GM12878 (cell line): ENCODE measurements around the gene PKP4. TPM values are rescaled to one million over a fixed set of nuclear protein-coding genes. Genes with fewer than 3 reads are reported as not detected.

Experiments
- ATAC-seq: fragments of 200-7000 bp; cut with Tn5 transposase; 3 replicates; pipeline ENCODE4 v1.9.1; 2020; ENCODE audit warnings: mild to moderate bottlenecking, moderate library complexity
- BruUV-seq: library from RNA; stranded (reverse); fragments of 400-500 nt; replicated peaks from 2 replicates; lab custom pipeline; 2021; lab: Mats Ljungman, UMichigan
- CTCF ChIA-PET: fragments of 300-600 bp; sonication (Branson Sonifier 250); formaldehyde crosslinking; extraction: SDS; loops from one replicate; lab custom pipeline; 2021; ENCODE audit warnings: inconsistent platforms; lab: Yijun Ruan, JAX
- POLR2A ChIA-PET: fragments of 350-600 bp; formaldehyde crosslinking; extraction: SDS; loops from one replicate; lab custom pipeline; 2021; ENCODE audit warnings: inconsistent platforms; lab: Charles Lee
- RAD21 ChIA-PET: fragments of 300-600 bp; sonication (Branson Sonifier 250); formaldehyde crosslinking; loops from one replicate; lab custom pipeline; 2023; ENCODE audit warnings: antibody characterized with exemption; ENCODE audit not compliant: unreplicated experiment; lab: Charles Lee
- SMC1A ChIA-PET: fragments of 300-600 bp; sonication (Branson Sonifier 250); formaldehyde crosslinking; loops from one replicate; lab custom pipeline; 2023; ENCODE audit not compliant: unreplicated experiment, uncharacterized antibody; lab: Charles Lee
- DNase-seq: peaks from one replicate; pipeline ENCODE4 v3.0.0-alpha.2; 2011; ENCODE audit warnings: low read depth, low spot score
- FAIRE-seq: peaks from 3 replicates; lab custom pipeline; 2011; peaks lifted over from hg19 to GRCh38; lab: Jason Lieb, UNC
- H2AFZ ChIP-seq: 2 replicates; pipeline ENCODE4 v1.6.0; 2011; ENCODE audit warnings: low read depth, low read length, control low read depth; ENCODE audit not compliant: control insufficient read depth
- H3K27ac ChIP-seq: 2 replicates; pipeline ENCODE4 v1.5.1; 2011; ENCODE audit warnings: control low read depth; ENCODE audit not compliant: control insufficient read depth, insufficient read depth
- H3K27me3 ChIP-seq, 2 experiments: replicated peaks in 1 of 2; 2 replicates each; pipeline versions ENCODE4 v1.6.0 to v1.6.1; 2011; ENCODE audit warnings: low read length in 1 of 2; ENCODE audit not compliant: control insufficient read depth in 2 of 2, insufficient read depth in 2 of 2
- H3K36me3 ChIP-seq, 2 experiments: 2 replicates each; pipeline ENCODE4 v1.5.1; 2011; ENCODE audit warnings: low read length in 1 of 2; ENCODE audit not compliant: control insufficient read depth in 2 of 2, insufficient read depth in 2 of 2
- H3K4me1 ChIP-seq: 2 replicates; pipeline ENCODE4 v1.6.1; 2011; ENCODE audit warnings: mild to moderate bottlenecking, low read length, moderate library complexity, mixed read lengths; ENCODE audit not compliant: control insufficient read depth, insufficient read depth
- H3K4me2 ChIP-seq: 2 replicates; pipeline ENCODE4 v1.6.0; 2011; ENCODE audit warnings: control low read depth; ENCODE audit not compliant: control insufficient read depth, insufficient read depth
- H3K4me3 ChIP-seq: fragments of 200-600 bp; sonication (generic); 2 replicates; pipeline ENCODE4 v1.5.1; 2016
- H3K79me2 ChIP-seq: 2 replicates; pipeline ENCODE4 v1.6.0; 2011; ENCODE audit warnings: low read length; ENCODE audit not compliant: control insufficient read depth, insufficient read depth
- H3K9ac ChIP-seq: 2 replicates; pipeline ENCODE4 v1.8.0; 2011; ENCODE audit warnings: low read length, control low read depth, mixed read lengths; ENCODE audit not compliant: control insufficient read depth, insufficient read depth
- H3K9me3 ChIP-seq: replicated peaks from 3 replicates; pipeline ENCODE4 v1.5.1; 2011; ENCODE audit warnings: mild to moderate bottlenecking, low read length; ENCODE audit not compliant: control insufficient read depth, insufficient read depth
- H4K20me1 ChIP-seq: 2 replicates; pipeline ENCODE4 v1.6.0; 2011; ENCODE audit not compliant: control insufficient read depth, insufficient read depth
- BRCA1 ChIP-seq: IDR thresholded peaks from 2 replicates; pipeline ENCODE4 v1.6.1; 2011; ENCODE audit warnings: low read depth, low read length, improper control_type of control experiment
- CEBPZ ChIP-seq: fragments of 150-350 bp; IDR thresholded peaks from 2 replicates; pipeline ENCODE4 v1.6.1; 2016; ENCODE audit warnings: low read depth, low read length
- CHD2 ChIP-seq: IDR thresholded peaks from 2 replicates; pipeline ENCODE4 v1.6.1; 2011; ENCODE audit warnings: low read depth, low read length, improper control_type of control experiment, borderline replicate concordance
- IRF4 ChIP-seq: IDR thresholded peaks from 2 replicates; pipeline ENCODE4 v1.6.1; 2011; ENCODE audit warnings: low read depth, low read length
- POLR2A ChIP-seq: IDR thresholded peaks from 2 replicates; pipeline ENCODE4 v1.6.1; 2011; ENCODE audit warnings: low read depth, mild to moderate bottlenecking, low read length
- RELB ChIP-seq: fragments of 450-650 bp; IDR thresholded peaks from 2 replicates; pipeline ENCODE4 v1.6.1; 2017; ENCODE audit warnings: low read depth, mild to moderate bottlenecking, moderate library complexity
- SMC3 ChIP-seq: IDR thresholded peaks from 2 replicates; pipeline ENCODE4 v1.6.1; 2011; ENCODE audit warnings: low read length, improper control_type of control experiment, borderline replicate concordance
- WGBS: methylation state at CpG from one replicate; pipeline ENCODE4 v1.1.6; 2016; ENCODE audit warnings: low lambda C conversion rate; ENCODE audit not compliant: insufficient replicate concordance, insufficient coverage; ENCODE audit errors: missing lambda C conversion rate; 5-methylcytosine and 5-hydroxymethylcytosine counted together
- in situ Hi-C: fragments of 300-500 bp; cut with MboI; formaldehyde crosslinking; loops from 9 replicates; pipeline ENCODE4 v1.14.3; 2018; ENCODE audit warnings: mixed read lengths
- intact Hi-C: fragments of 100-400 bp; cut with micrococcal nuclease; formaldehyde crosslinking; loops from one replicate; pipeline ENCODE4 v1.14.2; 2022; ENCODE audit not compliant: unreplicated experiment
- polyA plus RNA-seq, 11 experiments: library from polyadenylated mRNA; depleted of rRNA in 4 of 11; unstranded in 6 of 11; stranded (reverse) in 5 of 11; fragments of >200 nt; fragmentation: Nextera tagmentation in 4 of 11; fragmentation: Illumina TruSeq in 1 of 11; extraction: Ambion mirVana in 4 of 11; extraction: Trizol in 1 of 11; gene quantifications; 1 replicate in 1 of 11; 2 replicates in 10 of 11; pipeline versions ENCODE4 v1.2.1 to v1.2.3, GENCODE V29; 2011 to 2016; ENCODE audit warnings: inconsistent platforms in 2 of 11, missing spikeins in 2 of 11, low read depth in 1 of 11
- total RNA-seq, 4 experiments: library from RNA; depleted of rRNA in 3 of 4; stranded (reverse); fragments of >200 nt in 3 of 4; fragmentation: Illumina TruSeq in 1 of 4; extraction: Trizol in 1 of 4; gene quantifications; 2 replicates each; pipeline versions ENCODE4 v1.2.1 to v1.2.3, GENCODE V29; 2013 to 2021

PKP4 gene
- total and polyA plus RNA-seq, 10 of the 15 experiments (the other 5 are each of a cell fraction or from before 2014, with no cell fraction given): 4.8 to 35.8 (median 17.7) TPM

DNA sequence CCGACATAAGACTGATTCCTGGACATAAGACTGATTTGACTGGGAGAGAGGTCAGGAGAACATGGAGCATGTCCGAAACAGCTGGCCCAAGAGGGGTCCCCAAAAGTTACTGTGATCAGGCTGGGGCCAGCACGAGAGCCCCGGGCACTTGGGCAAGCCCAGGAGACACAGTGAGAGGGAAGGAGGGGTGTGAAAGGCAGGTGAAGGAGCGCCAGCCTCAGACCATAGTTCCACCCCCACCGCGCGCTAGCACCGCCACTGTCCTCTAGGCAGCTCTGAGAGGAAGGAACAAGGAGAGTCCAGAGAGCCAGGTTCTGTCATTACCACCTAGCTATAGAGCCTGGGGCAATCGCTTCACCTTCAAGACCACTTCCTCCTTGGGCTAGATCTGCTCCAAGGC, 260.2 kb downstream of the PKP4 start:
- RAD21 ChIA-PET: no interaction called here
- H3K4me2 ChIP-seq: no peak overlapping the region
- intact Hi-C loops (no loop called here), in situ Hi-C loops (no loop called here)
- no peaks in the 10 kb centered on the region; the same call in 2 of the 3 replicates for H3K9me3 ChIP-seq
- DNase-seq (no peak), ATAC-seq (no peak), FAIRE-seq (no peak)
- no peaks in the 10 kb centered on the region for H3K79me2 ChIP-seq
- H3K9ac ChIP-seq: no peak overlapping the region
- POLR2A ChIA-PET: no interaction called here
- no peaks in the 10 kb centered on the region for H3K4me1 ChIP-seq
- no peaks in the 10 kb centered on the region for H4K20me1 ChIP-seq
- no peak overlapping the region for H3K27ac ChIP-seq
- WGBS: 48% methylated on average over 10 of the region's 10 CpGs
- no TSS peak for BruUV-seq
- H3K27me3 ChIP-seq: no peaks in the 10 kb centered on the region
- H2AFZ ChIP-seq: no peak overlapping the region
- no peaks in the 10 kb centered on the region for H3K36me3 ChIP-seq
- CTCF ChIA-PET: no interaction called here
- TF ChIP-seq IRF4 (no peak), RELB (no peak), SMC3 (no peak), CEBPZ (no peak), POLR2A (no peak), BRCA1 (no peak), CHD2 (no peak)
- SMC1A ChIA-PET: interaction anchor here (1.2 kb wide), 1 partner anchor 17 kb away, joined by 3 read pairs; no protein-coding TSS in a partner anchor
- H3K4me3 ChIP-seq: no peak overlapping the region
